ENCODE measurements around the gene RNU5D-1. TPM values are rescaled to one million over a fixed set of nuclear protein-coding genes. Genes with fewer than 3 reads are reported as not detected.

RNU5D-1 gene
- total RNA-seq, 4 donors from 2014 or later = not detected

- H3K4me1 ChIP-seq = peaks cover 11% of the 10 kb centered on the region
These were observed 13.8 kb downstream of the RNU5D-1 start for GRCh38 chr1:44717156-44717555.

DNA sequence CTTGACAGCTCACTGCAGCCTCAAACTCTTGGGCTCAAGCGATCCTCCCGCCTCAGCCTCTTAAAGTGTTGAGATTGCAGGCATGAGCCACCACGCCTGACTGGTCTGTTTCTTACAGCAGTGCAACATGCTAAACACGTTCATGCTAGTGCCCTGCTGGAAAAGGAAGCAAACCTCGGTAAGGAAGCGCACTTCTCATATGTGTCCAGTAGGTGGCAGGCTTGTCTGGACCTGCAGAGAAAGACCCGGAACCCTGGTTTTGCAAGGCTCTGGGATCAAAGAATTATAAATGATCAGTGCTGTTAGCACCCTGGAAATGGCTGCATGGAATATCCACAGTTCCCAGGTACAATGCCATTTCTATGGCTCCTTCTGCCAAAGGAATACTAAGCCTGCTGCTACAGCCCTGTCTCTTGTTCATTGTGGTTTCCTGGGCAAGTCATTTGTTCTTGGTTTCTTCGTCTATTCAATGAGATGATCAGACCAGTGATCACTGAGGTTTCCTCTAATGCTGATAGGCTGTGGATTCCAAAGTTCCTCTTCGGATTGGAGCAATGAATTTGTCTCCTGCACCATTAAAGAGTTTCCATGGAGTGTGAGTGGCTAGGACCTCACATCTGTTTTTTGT is 15.9 kb downstream of the RNU5D-1 start:
- H3K9me3 ChIP-seq = no peaks in the 10 kb centered on the region
- TF ChIP-seq POLR2AphosphoS5 (IDR thresholded peaks at IDR 0.05) (no peak), CTCF (IDR thresholded peaks at IDR 0.05) (peak; percentile 66 to 90)
- WGBS = 9% methylated on average over 9 of the region's 9 CpGs
- H3K27ac ChIP-seq = no peak overlapping the region
- no peak for DNase-seq (ENCODE audit: low spot score in 2 of 2)
- no peaks in the 10 kb centered on the region for H3K36me3 ChIP-seq
- H3K4me1 ChIP-seq = peaks cover 11% of the 10 kb centered on the region
- no peak overlapping the region for H3K4me3 ChIP-seq
- H3K27me3 ChIP-seq = peaks cover 3% of the 10 kb centered on the region

More at GRCh38 chr1:44717156-44717555, 13.8 kb downstream of the RNU5D-1 start:
- Histone ChIP-seq H3K36me3 (no peaks in the 10 kb centered on the region), H3K27ac (no peak overlapping the region), H3K27me3 (peaks cover under 1% of the 10 kb centered on the region), H3K4me3 (no peak overlapping the region), H3K9me3 (no peaks in the 10 kb centered on the region)
- no peak for DNase-seq (ENCODE audit: low spot score in 2 of 2)
- WGBS = 69% methylated on average over 4 of the region's 4 CpGs
- TF ChIP-seq EP300 (IDR thresholded peaks at IDR 0.05) (no peak), POLR2A (IDR thresholded peaks at IDR 0.05) (no peak), CTCF (IDR thresholded peaks at IDR 0.05) (no peak), POLR2AphosphoS5 (IDR thresholded peaks at IDR 0.05) (no peak)

GRCh38 chr1:44714532-44714931 is 16.4 kb downstream of the RNU5D-1 start:
- Histone ChIP-seq H3K27me3 (peaks cover 3% of the 10 kb centered on the region), H3K9me3 (no peaks in the 10 kb centered on the region), H3K4me1 (peaks cover 11% of the 10 kb centered on the region), H3K27ac (no peak overlapping the region), H3K36me3 (no peaks in the 10 kb centered on the region), H3K4me3 (no peak overlapping the region)
- 83% methylated on average over 7 of the region's 7 CpGs for WGBS
- no peak for DNase-seq (ENCODE audit: low spot score in 2 of 2)
- TF ChIP-seq POLR2AphosphoS5 (IDR thresholded peaks at IDR 0.05) (no peak), EP300 (IDR thresholded peaks at IDR 0.05) (no peak), CTCF (IDR thresholded peaks at IDR 0.05) (no peak), POLR2A (IDR thresholded peaks at IDR 0.05) (no peak)

- TF ChIP-seq EP300 (IDR thresholded peaks at IDR 0.05) (no peak), CTCF (IDR thresholded peaks at IDR 0.05) (no peak), POLR2A (IDR thresholded peaks at IDR 0.05) (no peak), POLR2AphosphoS5 (IDR thresholded peaks at IDR 0.05) (no peak)
- WGBS = 55% methylated on average over 5 of the region's 6 CpGs
- H3K36me3 ChIP-seq = no peaks in the 10 kb centered on the region
- H3K4me3 ChIP-seq = no peak overlapping the region
- no peak overlapping the region for H3K27ac ChIP-seq
- H3K4me1 ChIP-seq = peaks cover 11% of the 10 kb centered on the region
- H3K27me3 ChIP-seq = peaks cover 3% of the 10 kb centered on the region
- no peak for DNase-seq (ENCODE audit: low spot score in 2 of 2)
- no peaks in the 10 kb centered on the region for H3K9me3 ChIP-seq
These were observed 17.6 kb downstream of the RNU5D-1 start for GRCh38 chr1:44713321-44713781.

DNA sequence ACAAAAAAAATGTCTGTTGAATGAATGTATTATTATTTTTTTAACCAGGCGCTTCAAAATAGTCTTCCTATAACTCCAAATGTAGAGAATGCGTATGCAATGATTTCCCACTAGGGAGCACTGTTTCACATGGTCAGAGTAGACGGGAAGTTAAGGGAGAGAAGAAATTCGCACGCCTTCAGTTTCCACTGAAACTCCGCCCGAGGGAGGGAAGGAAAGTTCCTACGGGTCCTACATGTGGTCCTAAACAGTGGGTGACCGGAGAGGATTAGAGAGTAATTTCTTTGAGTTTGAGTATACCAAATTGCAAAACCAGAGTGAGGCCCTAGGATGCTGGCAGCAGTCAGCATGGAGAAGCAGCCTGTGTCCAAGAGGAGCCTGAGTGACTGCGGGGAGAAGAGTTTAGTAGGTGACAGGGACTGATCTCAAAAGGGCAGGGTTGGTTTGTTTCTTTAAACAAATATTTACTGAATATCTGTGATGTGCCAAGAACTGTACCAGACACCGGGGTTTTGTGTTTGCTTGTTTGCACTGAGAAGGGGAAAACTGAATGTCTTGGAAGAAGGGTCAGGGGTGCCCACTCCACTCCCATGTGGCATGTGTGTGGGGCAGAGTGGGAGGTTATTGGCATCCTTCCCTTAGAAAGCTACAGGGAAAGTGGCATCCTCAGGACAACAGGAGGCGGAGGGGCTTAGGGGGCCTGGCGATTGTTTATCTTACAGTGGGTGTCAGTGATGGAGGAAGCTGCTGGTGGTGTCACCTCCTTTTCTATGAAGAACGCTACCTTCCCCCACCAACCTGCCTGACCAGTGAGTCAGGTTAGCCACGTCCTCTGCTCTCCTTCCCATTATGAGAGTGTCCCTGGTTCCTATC is 22.8 kb downstream of the RNU5D-1 start:
- Histone ChIP-seq H3K36me3 (no peaks in the 10 kb centered on the region), H3K9me3 (no peaks in the 10 kb centered on the region), H3K27ac (no peak overlapping the region), H3K4me3 (no peak overlapping the region), H3K4me1 (no peaks in the 10 kb centered on the region), H3K27me3 (peaks cover 3% of the 10 kb centered on the region)
- WGBS = 40% methylated on average over 15 of the region's 15 CpGs
- no peak for TF ChIP-seq POLR2A (IDR thresholded peaks at IDR 0.05)
- TF ChIP-seq CTCF (IDR thresholded peaks at IDR 0.05) = peak; percentile 33 to 61
- no peak for DNase-seq (ENCODE audit: low spot score in 2 of 2)

Measured in suprapubic skin (tissue), 4 donors.